SK-N-DZ (cell line): ENCODE measurements around the gene NT5C2.
A peak's percentile ranks its signal among the peaks of the same experiment; 100 is the strongest.
"Not testable (repeated sequence)": the region's sequence is repeated elsewhere in the genome, so short reads cannot be mapped to it uniquely, and the experiment has no call there.

Source experiments
- DNase-seq: peaks from one replicate; pipeline ENCODE4 v3.0.0-alpha.2; 2015; ENCODE audit warnings: low spot score

The NT5C2 gene

GRCh38 chr10:103202319-103202718 lies 9.2 kb upstream of the NT5C2 start:
- DNase-seq, result no peak

GRCh38 chr10:103199488-103199887 lies 6.4 kb upstream of the NT5C2 start:
- no peak for DNase-seq

- no peak for DNase-seq
Measured at GRCh38 chr10:103198648-103199047, 5.6 kb upstream of the NT5C2 start.

GRCh38 chr10:103197903-103198302 lies 4.8 kb upstream of the NT5C2 start:
- no peak for DNase-seq

GRCh38 chr10:103197174-103197573 lies 4.1 kb upstream of the NT5C2 start:
- DNase-seq, result no peak

- no peak for DNase-seq
Measured at GRCh38 chr10:103196516-103196915, 3.4 kb upstream of the NT5C2 start.

- no peak for DNase-seq
Measured at GRCh38 chr10:103193820-103194529, 903 bp upstream of the NT5C2 start.

- DNase-seq, result peak; percentile 74
Measured at GRCh38 chr10:103192451-103193106, 493 bp downstream of the NT5C2 start.

GRCh38 chr10:103192089-103192450 lies 1.0 kb downstream of the NT5C2 start:
- DNase-seq, result peak; percentile 17

- not testable (repeated sequence) for DNase-seq
Measured at GRCh38 chr10:103191198-103191597, 1.9 kb downstream of the NT5C2 start.

GRCh38 chr10:103188853-103189252 lies 4.2 kb downstream of the NT5C2 start:
- no peak for DNase-seq

- no peak for DNase-seq
Measured at GRCh38 chr10:103186128-103186527, 6.9 kb downstream of the NT5C2 start.

GRCh38 chr10:103184615-103185014 lies 8.5 kb downstream of the NT5C2 start:
- DNase-seq, result no peak

GRCh38 chr10:103183991-103184451 lies 9.1 kb downstream of the NT5C2 start:
- not testable (repeated sequence) for DNase-seq

- DNase-seq, result no peak
Measured at GRCh38 chr10:103181244-103181643, 11.8 kb downstream of the NT5C2 start.

GRCh38 chr10:103180491-103180890 lies 12.6 kb downstream of the NT5C2 start:
- no peak for DNase-seq

- DNase-seq, result no peak
Measured at GRCh38 chr10:103177123-103177522, 15.9 kb downstream of the NT5C2 start.

- no peak for DNase-seq
Measured at GRCh38 chr10:103175580-103176285, 17.3 kb downstream of the NT5C2 start.

- DNase-seq, result not testable (repeated sequence)
Measured at GRCh38 chr10:103174324-103174723, 18.7 kb downstream of the NT5C2 start.

- no peak for DNase-seq
Measured at GRCh38 chr10:103171278-103171677, 21.8 kb downstream of the NT5C2 start.

GRCh38 chr10:103168438-103168837 lies 24.6 kb downstream of the NT5C2 start:
- no peak for DNase-seq

GRCh38 chr10:103167554-103167953 lies 25.5 kb downstream of the NT5C2 start:
- DNase-seq, result not testable (repeated sequence)

- DNase-seq, result no peak
Measured at GRCh38 chr10:103166523-103166922, 26.5 kb downstream of the NT5C2 start.
